DND-41 (cell line): ENCODE results near the gene BORCS6.

Source experiments
- ATAC-seq: fragments of 200-7000 bp; cut with Tn5 transposase; 3 replicates; pipeline ENCODE4 v1.9.1; 2021; ENCODE audit warnings: low read depth; ENCODE audit not compliant: insufficient read depth
- DNase-seq: peaks from one replicate; pipeline ENCODE4 v3.0.0-alpha.2; 2020
- H2AFZ ChIP-seq: 2 replicates; pipeline ENCODE4 v1.6.0; 2012; ENCODE audit warnings: low read depth, low read length
- H3K27ac ChIP-seq: 2 replicates; pipeline ENCODE4 v1.5.1; 2012; ENCODE audit warnings: low read length, inconsistent platforms
- H3K27me3 ChIP-seq: fragments of 200-600 bp; sonication (generic); 2 replicates; pipeline ENCODE4 v1.6.0; 2012; ENCODE audit warnings: low read length, mild to moderate bottlenecking, inconsistent platforms; ENCODE audit not compliant: insufficient read depth, poor library complexity
- H3K36me3 ChIP-seq: 2 replicates; pipeline ENCODE4 v1.5.1; 2012; ENCODE audit warnings: low read length, inconsistent platforms; ENCODE audit not compliant: insufficient read depth
- H3K4me1 ChIP-seq: 2 replicates; pipeline ENCODE4 v1.5.1; 2012; ENCODE audit warnings: mild to moderate bottlenecking, low read length; ENCODE audit not compliant: insufficient read depth
- H3K4me2 ChIP-seq: 2 replicates; pipeline ENCODE4 v1.6.0; 2012; ENCODE audit warnings: mild to moderate bottlenecking, moderate library complexity, low read length, inconsistent platforms; ENCODE audit not compliant: insufficient read depth
- H3K4me3 ChIP-seq, 2 experiments: fragments of 200-600 bp in 1 of 2; shearing (Covaris generic) in 1 of 2; 2 replicates each; pipeline ENCODE4 v1.5.1; 2012 to 2016; ENCODE audit warnings: inconsistent platforms in 2 of 2, low read length in 2 of 2, mild to moderate bottlenecking in 2 of 2, low read depth in 1 of 2, moderate library complexity in 1 of 2
- H3K79me2 ChIP-seq: 2 replicates; pipeline ENCODE4 v1.6.0; 2012; ENCODE audit warnings: low read length, inconsistent platforms; ENCODE audit not compliant: insufficient read depth
- H3K9ac ChIP-seq: 2 replicates; pipeline ENCODE4 v1.6.0; 2012; ENCODE audit warnings: low read depth, mild to moderate bottlenecking, inconsistent platforms, low read length, moderate library complexity
- H3K9me3 ChIP-seq: 2 replicates; pipeline ENCODE4 v1.5.1; 2012; ENCODE audit warnings: low read length, moderate library complexity, mild to moderate bottlenecking, inconsistent platforms; ENCODE audit not compliant: insufficient read depth, severe bottlenecking
- H4K20me1 ChIP-seq: 2 replicates; pipeline ENCODE4 v1.6.0; 2012; ENCODE audit warnings: low read length; ENCODE audit not compliant: insufficient read depth
- EZH2 ChIP-seq: IDR thresholded peaks from 3 replicates; pipeline ENCODE4 v1.6.1; 2012; ENCODE audit warnings: borderline replicate concordance, low read depth, mild to moderate bottlenecking, moderate library complexity, low read length, inconsistent platforms; ENCODE audit not compliant: severe bottlenecking
- TF ChIP-seq, protein P1 (sequence below): IDR thresholded peaks from 2 replicates; pipeline ENCODE4 v1.5.1; 2012; ENCODE audit warnings: borderline replicate concordance, low read length, moderate library complexity, mild to moderate bottlenecking; ENCODE audit not compliant: poor library complexity, severe bottlenecking; ENCODE audit errors: extremely low read depth

BORCS6 gene

DNA sequence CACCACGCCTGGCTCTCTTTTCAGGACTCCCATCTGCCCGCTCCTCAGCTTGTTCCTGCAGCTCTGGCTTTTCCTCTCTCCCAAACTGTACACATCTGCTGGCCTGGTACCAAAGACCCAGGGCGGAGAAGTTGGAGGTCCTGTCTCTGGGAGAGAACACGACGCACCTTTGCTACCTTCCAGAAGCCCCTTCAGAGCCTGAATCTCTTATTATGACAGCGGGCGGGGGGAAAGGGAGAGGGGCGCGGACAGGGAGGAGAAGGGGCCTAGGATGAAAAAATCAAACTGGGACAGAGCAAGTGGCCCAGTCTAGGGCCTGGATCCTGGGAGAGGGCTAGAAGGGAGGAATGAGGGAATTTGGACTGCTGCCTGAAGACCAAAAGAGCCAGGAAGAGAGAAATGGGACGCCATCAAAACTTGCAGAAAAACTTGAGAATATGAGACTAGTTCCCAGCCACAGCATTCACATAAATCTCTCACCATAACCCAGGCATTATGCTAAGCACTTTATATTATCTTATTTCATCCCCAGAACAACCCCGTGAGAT is 35.3 kb downstream of the BORCS6 start:
- H3K79me2 ChIP-seq = peaks cover 22% of the 10 kb centered on the region
- TF ChIP-seq, protein P1, sequence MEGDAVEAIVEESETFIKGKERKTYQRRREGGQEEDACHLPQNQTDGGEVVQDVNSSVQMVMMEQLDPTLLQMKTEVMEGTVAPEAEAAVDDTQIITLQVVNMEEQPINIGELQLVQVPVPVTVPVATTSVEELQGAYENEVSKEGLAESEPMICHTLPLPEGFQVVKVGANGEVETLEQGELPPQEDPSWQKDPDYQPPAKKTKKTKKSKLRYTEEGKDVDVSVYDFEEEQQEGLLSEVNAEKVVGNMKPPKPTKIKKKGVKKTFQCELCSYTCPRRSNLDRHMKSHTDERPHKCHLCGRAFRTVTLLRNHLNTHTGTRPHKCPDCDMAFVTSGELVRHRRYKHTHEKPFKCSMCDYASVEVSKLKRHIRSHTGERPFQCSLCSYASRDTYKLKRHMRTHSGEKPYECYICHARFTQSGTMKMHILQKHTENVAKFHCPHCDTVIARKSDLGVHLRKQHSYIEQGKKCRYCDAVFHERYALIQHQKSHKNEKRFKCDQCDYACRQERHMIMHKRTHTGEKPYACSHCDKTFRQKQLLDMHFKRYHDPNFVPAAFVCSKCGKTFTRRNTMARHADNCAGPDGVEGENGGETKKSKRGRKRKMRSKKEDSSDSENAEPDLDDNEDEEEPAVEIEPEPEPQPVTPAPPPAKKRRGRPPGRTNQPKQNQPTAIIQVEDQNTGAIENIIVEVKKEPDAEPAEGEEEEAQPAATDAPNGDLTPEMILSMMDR = no peak
- no peak for TF ChIP-seq EZH2
- no peaks in the 10 kb centered on the region for H3K27me3 ChIP-seq
- H2AFZ ChIP-seq = no peak overlapping the region
- DNase-seq (no peak), ATAC-seq (no peak)
- H3K4me2 ChIP-seq = peak overlapping the region; percentile 50
- H3K36me3 ChIP-seq = peaks cover 21% of the 10 kb centered on the region
- no peak overlapping the region for H3K27ac ChIP-seq
- H3K9me3 ChIP-seq = no peaks in the 10 kb centered on the region
- peak overlapping the region; percentile 13; the same call in 1 of the 2 replicates for H3K9ac ChIP-seq
- H4K20me1 ChIP-seq = peaks cover 22% of the 10 kb centered on the region
- H3K4me1 ChIP-seq = peaks cover 77% of the 10 kb centered on the region
- no peak overlapping the region for H3K4me3 ChIP-seq

DNA sequence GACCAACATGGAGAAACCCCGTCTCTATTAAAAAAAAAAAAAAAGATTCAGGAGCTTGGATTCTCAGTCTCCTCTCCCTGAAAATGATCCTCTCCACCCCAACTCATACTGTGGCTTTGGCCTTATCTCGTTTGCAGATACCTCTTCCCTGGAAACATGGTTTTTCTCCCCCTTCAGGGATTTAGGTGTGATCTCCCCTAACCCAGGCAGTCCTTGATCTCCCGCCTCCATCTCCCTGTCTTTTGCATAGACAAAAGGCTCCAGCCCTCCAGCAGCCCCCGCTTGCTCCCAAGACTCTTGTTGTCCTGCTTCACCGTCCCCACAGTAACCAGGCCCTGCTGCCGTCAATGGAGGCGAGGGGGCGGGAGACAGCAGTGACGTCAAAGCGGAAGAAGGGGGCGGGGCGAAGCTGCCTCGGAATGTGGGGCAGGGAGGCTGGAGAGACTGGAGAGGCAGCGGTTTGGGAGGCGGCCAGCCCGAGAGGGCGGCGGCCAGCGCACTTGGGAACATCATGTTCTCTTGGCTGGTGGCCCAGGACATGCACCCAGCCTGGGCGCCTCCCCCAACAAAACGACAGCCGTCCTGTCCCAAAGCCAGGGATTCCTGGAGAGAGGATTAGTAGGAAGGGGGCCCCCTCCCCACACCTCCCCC is 35.9 kb downstream of the BORCS6 start:
- peaks cover 17% of the 10 kb centered on the region for H3K79me2 ChIP-seq
- DNase-seq (peak; percentile 71), ATAC-seq (no peak)
- no peaks in the 10 kb centered on the region for H3K27me3 ChIP-seq
- no peaks in the 10 kb centered on the region for H3K9me3 ChIP-seq
- H3K27ac ChIP-seq = 0 out of 2 replicates have a peak overlapping the region, but pooled peaks have one; percentile 38
- 0 out of 2 replicates have a peak overlapping the region, but pooled peaks have one; percentile 26 for H2AFZ ChIP-seq
- H3K4me1 ChIP-seq = peaks cover 72% of the 10 kb centered on the region
- peak overlapping the region; percentile 13; the same call in 1 of the 2 replicates for H3K9ac ChIP-seq
- H3K4me3 ChIP-seq = peak overlapping the region in 1 of 2 experiments; percentile 28; a peak in 1 of 4 replicates
- H3K4me2 ChIP-seq = peak overlapping the region; percentile 50
- TF ChIP-seq, protein P1 = no peak
- no peak for TF ChIP-seq EZH2
- H3K36me3 ChIP-seq = peaks cover 23% of the 10 kb centered on the region
- H4K20me1 ChIP-seq = peaks cover 22% of the 10 kb centered on the region

DNA sequence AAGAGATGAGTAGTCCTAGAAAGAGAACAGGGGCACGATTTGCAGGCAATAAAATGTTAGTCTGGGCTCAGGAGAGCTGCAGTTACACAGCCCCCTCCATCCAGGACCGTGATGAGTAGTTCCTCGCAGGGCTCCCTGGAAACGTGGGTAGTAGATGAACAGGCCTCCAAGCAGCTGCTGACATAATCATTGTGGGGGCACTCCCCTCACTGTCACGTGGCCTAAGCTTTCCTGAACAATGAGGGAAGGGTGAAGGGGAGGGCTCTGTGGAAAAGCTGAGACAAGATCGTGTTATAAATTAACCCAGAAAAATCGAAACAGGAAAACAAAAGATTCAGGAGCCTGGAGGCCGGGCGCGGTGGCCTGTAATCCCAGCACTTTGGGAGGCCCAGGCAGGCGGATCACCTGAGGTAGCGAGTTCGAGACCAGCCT is 36.4 kb downstream of the BORCS6 start:
- H3K27ac ChIP-seq = no peak overlapping the region
- no peaks in the 10 kb centered on the region for H3K27me3 ChIP-seq
- H3K4me3 ChIP-seq = no peak overlapping the region
- peaks cover 67% of the 10 kb centered on the region for H3K4me1 ChIP-seq
- TF ChIP-seq, protein P1 = no peak
- TF ChIP-seq EZH2 = no peak
- peaks cover 26% of the 10 kb centered on the region for H3K36me3 ChIP-seq
- DNase-seq (no peak), ATAC-seq (no peak)
- H3K9me3 ChIP-seq = no peaks in the 10 kb centered on the region
- H3K4me2 ChIP-seq = no peak overlapping the region
- peaks cover 17% of the 10 kb centered on the region for H3K79me2 ChIP-seq
- H4K20me1 ChIP-seq = peaks cover 22% of the 10 kb centered on the region
- H2AFZ ChIP-seq = no peak overlapping the region
- H3K9ac ChIP-seq = no peak overlapping the region
